Gastrocnemius medialis (tissue), 4 donors: ENCODE results near the gene SLC22A31.

Experiments used
- POLR2A ChIP-seq, 2 donors: fragments of 450-650 bp; IDR thresholded peaks; one replicate each; pipeline ENCODE4 v1.6.1; 2017; ENCODE audit warnings: antibody characterized with exemption in 2 of 2, mild to moderate bottlenecking in 2 of 2, moderate library complexity in 2 of 2
- TF ChIP-seq, protein P1 (sequence below), 5 experiments: fragments of 450-650 bp in 3 of 5; fragments of 200-600 bp in 2 of 5; sonication (generic) in 2 of 5; IDR thresholded peaks in 4 of 5; conservative IDR thresholded peaks in 1 of 5; 1 replicate in 4 of 5; 2 replicates in 1 of 5; pipeline ENCODE4 v1.5.1; 2016 to 2019; ENCODE audit warnings: antibody characterized with exemption in 5 of 5, mild to moderate bottlenecking in 3 of 5, moderate library complexity in 3 of 5

- TF ChIP-seq POLR2A (IDR thresholded peaks at IDR 0.05): no peak
- TF ChIP-seq, protein P1, sequence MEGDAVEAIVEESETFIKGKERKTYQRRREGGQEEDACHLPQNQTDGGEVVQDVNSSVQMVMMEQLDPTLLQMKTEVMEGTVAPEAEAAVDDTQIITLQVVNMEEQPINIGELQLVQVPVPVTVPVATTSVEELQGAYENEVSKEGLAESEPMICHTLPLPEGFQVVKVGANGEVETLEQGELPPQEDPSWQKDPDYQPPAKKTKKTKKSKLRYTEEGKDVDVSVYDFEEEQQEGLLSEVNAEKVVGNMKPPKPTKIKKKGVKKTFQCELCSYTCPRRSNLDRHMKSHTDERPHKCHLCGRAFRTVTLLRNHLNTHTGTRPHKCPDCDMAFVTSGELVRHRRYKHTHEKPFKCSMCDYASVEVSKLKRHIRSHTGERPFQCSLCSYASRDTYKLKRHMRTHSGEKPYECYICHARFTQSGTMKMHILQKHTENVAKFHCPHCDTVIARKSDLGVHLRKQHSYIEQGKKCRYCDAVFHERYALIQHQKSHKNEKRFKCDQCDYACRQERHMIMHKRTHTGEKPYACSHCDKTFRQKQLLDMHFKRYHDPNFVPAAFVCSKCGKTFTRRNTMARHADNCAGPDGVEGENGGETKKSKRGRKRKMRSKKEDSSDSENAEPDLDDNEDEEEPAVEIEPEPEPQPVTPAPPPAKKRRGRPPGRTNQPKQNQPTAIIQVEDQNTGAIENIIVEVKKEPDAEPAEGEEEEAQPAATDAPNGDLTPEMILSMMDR (IDR thresholded peaks at IDR 0.05 in 4 of 5, conservative IDR thresholded peaks at IDR 0.05 in 1 of 5): no peak
Measured at GRCh38 chr16:89160977-89161701, 39.2 kb downstream of the SLC22A31 start.
